ENCODE data around the gene NOP58.

Gene NOP58

DNA sequence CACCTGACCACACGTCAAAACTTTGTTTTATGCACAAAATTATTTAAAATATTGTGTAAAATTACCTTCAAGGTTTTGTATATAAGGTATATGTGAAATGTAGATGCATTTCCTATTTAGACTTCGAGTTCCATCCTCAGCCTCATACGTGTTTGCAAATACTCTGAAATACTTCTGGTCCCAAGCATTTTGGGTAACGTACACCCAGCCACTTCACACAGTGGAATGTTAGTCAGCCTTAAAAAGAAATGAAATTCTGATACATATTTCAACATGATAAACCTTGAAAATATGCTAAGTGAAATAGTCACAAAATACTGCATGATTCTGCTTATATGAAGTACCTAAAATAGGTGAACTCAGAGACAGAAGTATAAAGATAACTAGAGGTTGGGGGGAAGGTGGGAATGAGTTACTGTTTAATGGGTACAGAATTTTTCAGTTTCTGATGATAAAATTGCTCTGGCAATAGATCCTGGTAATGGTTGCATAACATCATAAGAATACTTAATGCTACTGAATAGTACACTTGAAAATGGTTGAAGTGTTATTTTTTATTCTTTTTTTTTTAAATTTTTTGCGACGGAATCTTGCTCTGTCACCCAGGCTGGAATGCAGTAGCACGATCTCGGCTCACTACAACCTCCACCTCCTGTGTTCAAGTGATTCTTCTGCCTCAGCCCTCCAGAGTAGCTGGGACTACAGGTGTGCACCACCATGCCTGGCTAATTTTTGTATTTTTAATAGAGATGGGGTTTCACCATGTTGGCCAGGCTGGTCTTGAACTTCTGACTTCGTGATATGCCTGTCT, 24.0 kb downstream of the NOP58 start:
- TF ChIP-seq, protein P1, sequence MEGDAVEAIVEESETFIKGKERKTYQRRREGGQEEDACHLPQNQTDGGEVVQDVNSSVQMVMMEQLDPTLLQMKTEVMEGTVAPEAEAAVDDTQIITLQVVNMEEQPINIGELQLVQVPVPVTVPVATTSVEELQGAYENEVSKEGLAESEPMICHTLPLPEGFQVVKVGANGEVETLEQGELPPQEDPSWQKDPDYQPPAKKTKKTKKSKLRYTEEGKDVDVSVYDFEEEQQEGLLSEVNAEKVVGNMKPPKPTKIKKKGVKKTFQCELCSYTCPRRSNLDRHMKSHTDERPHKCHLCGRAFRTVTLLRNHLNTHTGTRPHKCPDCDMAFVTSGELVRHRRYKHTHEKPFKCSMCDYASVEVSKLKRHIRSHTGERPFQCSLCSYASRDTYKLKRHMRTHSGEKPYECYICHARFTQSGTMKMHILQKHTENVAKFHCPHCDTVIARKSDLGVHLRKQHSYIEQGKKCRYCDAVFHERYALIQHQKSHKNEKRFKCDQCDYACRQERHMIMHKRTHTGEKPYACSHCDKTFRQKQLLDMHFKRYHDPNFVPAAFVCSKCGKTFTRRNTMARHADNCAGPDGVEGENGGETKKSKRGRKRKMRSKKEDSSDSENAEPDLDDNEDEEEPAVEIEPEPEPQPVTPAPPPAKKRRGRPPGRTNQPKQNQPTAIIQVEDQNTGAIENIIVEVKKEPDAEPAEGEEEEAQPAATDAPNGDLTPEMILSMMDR (IDR thresholded peaks at IDR 0.05; ENCODE audit: low read depth, low read length): no peak
- DNase-seq (ENCODE audit: extremely low read depth, low read depth): no peak

DNA sequence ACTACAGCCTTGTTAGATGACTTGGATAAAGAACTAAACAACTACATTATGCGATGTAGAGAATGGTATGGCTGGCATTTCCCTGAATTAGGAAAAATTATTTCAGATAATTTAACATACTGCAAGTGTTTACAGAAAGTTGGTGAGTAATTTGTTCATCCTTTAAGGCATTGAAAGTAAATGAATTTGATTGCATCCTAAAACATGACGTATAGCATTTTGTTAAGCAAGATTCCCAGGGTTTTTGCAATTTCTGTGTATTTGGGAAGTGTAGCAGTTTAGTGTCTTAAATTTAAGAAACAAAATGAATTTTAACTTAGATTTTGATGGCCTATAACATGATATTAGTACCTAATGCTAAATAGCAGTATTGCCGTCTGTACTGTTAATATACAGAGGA, 24.8 kb downstream of the NOP58 start:
- TF ChIP-seq, protein P1 (IDR thresholded peaks at IDR 0.05; ENCODE audit: low read depth, low read length): no peak
- no peak for DNase-seq (ENCODE audit: extremely low read depth, low read depth)

DNA sequence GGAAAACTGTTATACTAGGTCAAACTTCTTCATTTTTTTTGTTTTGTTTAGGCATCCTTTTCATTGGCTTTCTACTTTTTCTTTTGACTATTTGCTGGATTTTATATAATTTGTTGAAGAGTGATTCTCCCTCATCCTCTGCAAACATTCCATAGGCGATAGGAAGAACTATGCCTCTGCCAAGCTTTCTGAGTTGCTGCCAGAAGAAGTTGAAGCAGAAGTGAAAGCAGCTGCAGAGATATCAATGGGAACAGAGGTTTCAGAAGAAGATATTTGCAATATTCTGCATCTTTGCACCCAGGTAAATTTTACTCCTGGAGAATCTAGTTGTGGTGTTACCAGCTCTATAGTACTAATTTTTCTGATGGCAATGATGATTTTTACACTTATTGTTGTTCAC, 25.4 kb downstream of the NOP58 start:
- TF ChIP-seq, protein P1 (IDR thresholded peaks at IDR 0.05; ENCODE audit: low read depth, low read length): no peak
- DNase-seq (ENCODE audit: extremely low read depth, low read depth): no peak

- no peak for DNase-seq (ENCODE audit: extremely low read depth, low read depth)
- TF ChIP-seq, protein P1 (IDR thresholded peaks at IDR 0.05; ENCODE audit: low read depth, low read length): no peak
These were observed 34.1 kb downstream of the NOP58 start for GRCh38 chr2:202299712-202300111.

DNA sequence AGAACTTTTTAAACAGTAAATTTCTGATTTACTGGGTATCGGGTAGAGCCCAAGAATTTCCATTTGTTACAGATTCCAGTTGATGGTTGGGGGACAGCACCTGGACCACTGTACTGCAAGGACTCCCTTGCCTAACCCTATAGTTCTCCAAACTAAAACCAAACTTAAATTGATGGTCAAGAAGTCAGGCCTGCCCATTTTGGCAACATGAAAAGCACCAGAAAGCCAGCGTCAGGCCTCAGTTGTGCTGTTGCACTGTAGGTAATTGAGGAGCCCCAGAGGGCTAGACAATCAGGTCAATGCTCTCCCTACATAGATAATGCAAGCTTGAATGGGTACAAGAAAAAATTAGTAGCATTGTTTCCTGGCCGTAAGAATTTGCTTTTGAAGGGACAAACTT, 40.5 kb downstream of the NOP58 start:
- no peak for DNase-seq (ENCODE audit: extremely low read depth, low read depth)
- TF ChIP-seq, protein P1 (IDR thresholded peaks at IDR 0.05; ENCODE audit: low read depth, low read length): no peak

DNA sequence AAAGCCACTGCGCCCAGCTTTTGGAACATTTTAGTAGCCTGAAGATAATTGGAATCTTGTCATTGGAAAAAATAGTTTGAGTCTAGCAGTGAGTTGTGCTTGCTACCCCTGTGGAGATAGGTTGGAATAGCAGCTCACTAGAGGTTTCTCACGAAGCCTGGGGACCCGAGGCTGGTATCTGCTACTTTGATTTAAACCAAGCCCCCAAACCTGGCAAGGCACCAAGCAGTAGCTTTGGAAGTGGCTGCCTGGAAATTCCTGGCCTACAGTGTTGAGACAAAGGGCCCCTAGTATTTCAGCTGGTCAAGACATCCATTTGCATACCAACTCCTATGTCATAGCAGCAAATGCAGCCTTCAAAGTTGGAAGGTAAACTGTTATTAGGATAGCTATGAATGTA, 42.1 kb downstream of the NOP58 start:
- no peak for DNase-seq (ENCODE audit: extremely low read depth, low read depth)
- TF ChIP-seq, protein P1 (IDR thresholded peaks at IDR 0.05; ENCODE audit: low read depth, low read length): no peak

GRCh38 chr2:202311823-202312388, 46.3 kb downstream of the NOP58 start:
- DNase-seq (ENCODE audit: extremely low read depth, low read depth): no peak
- TF ChIP-seq, protein P1 (IDR thresholded peaks at IDR 0.05; ENCODE audit: low read depth, low read length): no peak

Data from AG09319 (cell line).